ENCODE results near the gene PLXNA4.
"Not testable (repeated sequence)": the region's sequence is repeated elsewhere in the genome, so short reads cannot be mapped to it uniquely, and the experiment has no call there.

PLXNA4 gene

GRCh38 chr7:132575982-132576720 lies at the start of gene PLXNA4:
Gene PLXNA4 (minus strand): TSS chr7:132576470. CDS start chr7:132508693, 67,777 bp downstream.
- DNase-seq: no peak

GRCh38 chr7:132625651-132626050 lies 49.4 kb upstream of the PLXNA4 start:
- DNase-seq: no peak

- no peak for DNase-seq
Observed at GRCh38 chr7:132622081-132622480, 45.8 kb upstream of the PLXNA4 start.

- DNase-seq: no peak
Observed at GRCh38 chr7:132619967-132620366, 43.7 kb upstream of the PLXNA4 start.

GRCh38 chr7:132618956-132619305 lies 42.7 kb upstream of the PLXNA4 start:
- DNase-seq: no peak

- no peak for DNase-seq
Observed at GRCh38 chr7:132618271-132618955, 42.1 kb upstream of the PLXNA4 start.

GRCh38 chr7:132614428-132615318 lies 38.4 kb upstream of the PLXNA4 start:
- peak; percentile 13 for DNase-seq

GRCh38 chr7:132613737-132614136 lies 37.5 kb upstream of the PLXNA4 start:
- no peak for DNase-seq

GRCh38 chr7:132610995-132611394 lies 34.7 kb upstream of the PLXNA4 start:
- DNase-seq: no peak

- DNase-seq: no peak
Observed at GRCh38 chr7:132609906-132610520, 33.7 kb upstream of the PLXNA4 start.

GRCh38 chr7:132609222-132609621 lies 33.0 kb upstream of the PLXNA4 start:
- no peak for DNase-seq

GRCh38 chr7:132608523-132608922 lies 32.3 kb upstream of the PLXNA4 start:
- no peak for DNase-seq

GRCh38 chr7:132607656-132608055 lies 31.4 kb upstream of the PLXNA4 start:
- DNase-seq: no peak

- DNase-seq: no peak
Observed at GRCh38 chr7:132604121-132604520, 27.9 kb upstream of the PLXNA4 start.

- no peak for DNase-seq
Observed at GRCh38 chr7:132603220-132603833, 27.1 kb upstream of the PLXNA4 start.

- no peak for DNase-seq
Observed at GRCh38 chr7:132601783-132602182, 25.5 kb upstream of the PLXNA4 start.

GRCh38 chr7:132596588-132596987 lies 20.3 kb upstream of the PLXNA4 start:
- no peak for DNase-seq

GRCh38 chr7:132594741-132595140 lies 18.5 kb upstream of the PLXNA4 start:
- not testable (repeated sequence) for DNase-seq

GRCh38 chr7:132592936-132593335 lies 16.7 kb upstream of the PLXNA4 start:
- no peak for DNase-seq

GRCh38 chr7:132592231-132592920 lies 16.1 kb upstream of the PLXNA4 start:
- DNase-seq: no peak

- DNase-seq: no peak
Observed at GRCh38 chr7:132590162-132590561, 13.9 kb upstream of the PLXNA4 start.

GRCh38 chr7:132588596-132588995 lies 12.3 kb upstream of the PLXNA4 start:
- DNase-seq: no peak

Data from kidney glomerular epithelial cell (primary cell).